NAMALWA (cell line): ENCODE results near the gene MATN1.

Experiments
- DNase-seq: peaks from one replicate; pipeline ENCODE4 v3.0.0-alpha.2; 2015; ENCODE audit warnings: low spot score

MATN1 gene

GRCh38 chr1:30718091-30718635, 5.2 kb downstream of the MATN1 start:
- peak; percentile 97 for DNase-seq

- no peak for DNase-seq
Observed at GRCh38 chr1:30716646-30717045, 6.7 kb downstream of the MATN1 start.

GRCh38 chr1:30715886-30716285, 7.5 kb downstream of the MATN1 start:
- DNase-seq, result no peak

- DNase-seq, result peak; percentile 52
Observed at GRCh38 chr1:30715216-30715615, 8.2 kb downstream of the MATN1 start.

- DNase-seq, result no peak
Observed at GRCh38 chr1:30714536-30715090, 8.8 kb downstream of the MATN1 start.

GRCh38 chr1:30714025-30714424, 9.4 kb downstream of the MATN1 start:
- no peak for DNase-seq

GRCh38 chr1:30713311-30713710, 10.1 kb downstream of the MATN1 start:
- DNase-seq, result no peak

- no peak for DNase-seq
Observed at GRCh38 chr1:30712583-30712982, 10.8 kb downstream of the MATN1 start.

GRCh38 chr1:30710407-30710806, 13.0 kb downstream of the MATN1 start:
- no peak for DNase-seq

GRCh38 chr1:30708361-30708728, 15.0 kb downstream of the MATN1 start:
- no peak for DNase-seq

- DNase-seq, result peak; percentile 80
Observed at GRCh38 chr1:30707412-30708360, 15.7 kb downstream of the MATN1 start.

GRCh38 chr1:30706528-30706927, 16.9 kb downstream of the MATN1 start:
- no peak for DNase-seq

- DNase-seq, result no peak
Observed at GRCh38 chr1:30705698-30706097, 17.7 kb downstream of the MATN1 start.

GRCh38 chr1:30704765-30705509, 18.4 kb downstream of the MATN1 start:
- DNase-seq, result no peak

GRCh38 chr1:30704271-30704670, 19.1 kb downstream of the MATN1 start:
- no peak for DNase-seq

GRCh38 chr1:30702823-30703222, 20.6 kb downstream of the MATN1 start:
- DNase-seq, result no peak

- DNase-seq, result no peak
Observed at GRCh38 chr1:30701258-30701633, 22.1 kb downstream of the MATN1 start.

- no peak for DNase-seq
Observed at GRCh38 chr1:30700528-30701257, 22.7 kb downstream of the MATN1 start.

GRCh38 chr1:30699762-30700161, 23.6 kb downstream of the MATN1 start:
- DNase-seq, result no peak

- DNase-seq, result no peak
Observed at GRCh38 chr1:30698401-30698981, 24.9 kb downstream of the MATN1 start.

GRCh38 chr1:30697571-30698376, 25.6 kb downstream of the MATN1 start:
- no peak for DNase-seq
